SK-N-SH (cell line): Measurements from ENCODE around the gene WNT8B. TPM values are rescaled to one million over a fixed set of nuclear protein-coding genes. Genes with fewer than 3 reads are reported as not detected.

Source experiments
- CTCF ChIA-PET: fragments of 300-600, 350-600 bp; formaldehyde crosslinking; extraction: SDS; loops from one replicate; lab custom pipeline; 2021; lab: Yijun Ruan, JAX
- POLR2A ChIA-PET: fragments of 350-600 bp; sonication (Branson Sonifier 250); formaldehyde crosslinking; extraction: SDS; loops from one replicate; lab custom pipeline; 2020; ENCODE audit warnings: antibody characterized with exemption, inconsistent platforms; lab: Yijun Ruan, JAX
- DNase-seq: peaks from one replicate; pipeline ENCODE4 v3.0.0; 2012
- H2AFZ ChIP-seq: fragments of 200-600 bp; sonication (generic); 2 replicates; pipeline ENCODE4 v1.8.1; 2016; ENCODE audit warnings: antibody characterized with exemption, mild to moderate bottlenecking, low read depth
- H3F3A ChIP-seq: fragments of 200-600 bp; sonication (generic); replicated peaks from 2 replicates; pipeline ENCODE3; 2016; ENCODE audit warnings: antibody characterized with exemption, mild to moderate bottlenecking; ENCODE audit not compliant: insufficient read depth
- H3K27ac ChIP-seq, 2 experiments: fragments of 200-500 bp in 1 of 2; fragments of 200-600 bp in 1 of 2; sonication (Bioruptor generic) in 1 of 2; sonication (generic), shearing (Covaris generic) in 1 of 2; 2 replicates each; pipeline versions ENCODE4 v1.5.1 to v1.6.1; 2014 to 2016; ENCODE audit warnings: low read depth in 2 of 2, inconsistent platforms in 1 of 2, low read length in 1 of 2, mild to moderate bottlenecking in 1 of 2, mixed read lengths in 1 of 2
- H3K27me3 ChIP-seq: fragments of 200-600 bp; sonication (generic), shearing (Covaris generic); 2 replicates; pipeline ENCODE4 v1.6.1; 2016; ENCODE audit warnings: mixed run types; ENCODE audit not compliant: insufficient read depth
- H3K36me3 ChIP-seq, 2 experiments: fragments of 200-500 bp in 1 of 2; fragments of 200-600 bp in 1 of 2; sonication (Bioruptor generic) in 1 of 2; sonication (generic) in 1 of 2; replicated peaks in 1 of 2; 2 replicates each; pipeline versions ENCODE3 to v1.5.1; 2014 to 2016; ENCODE audit warnings: low read length in 1 of 2, mild to moderate bottlenecking in 1 of 2; ENCODE audit not compliant: insufficient read depth in 2 of 2, control insufficient read depth in 1 of 2
- H3K4me1 ChIP-seq, 2 experiments: fragments of 200-500 bp in 1 of 2; fragments of 200-600 bp in 1 of 2; sonication (Bioruptor generic) in 1 of 2; sonication (generic), shearing (Covaris generic) in 1 of 2; 2 replicates each; pipeline versions ENCODE4 v1.5.1 to v1.6.1; 2014 to 2016; ENCODE audit warnings: low read depth in 1 of 2, low read length in 1 of 2, mixed run types in 1 of 2; ENCODE audit not compliant: insufficient read depth in 2 of 2, control insufficient read depth in 1 of 2
- H3K4me2 ChIP-seq: fragments of 200-600 bp; sonication (generic), shearing (Covaris generic); 2 replicates; pipeline ENCODE4 v1.6.1; 2017; ENCODE audit warnings: mixed run types
- H3K4me3 ChIP-seq, 2 experiments: fragments of 200-500 bp in 1 of 2; fragments of 200-600 bp in 1 of 2; sonication (Bioruptor generic) in 1 of 2; sonication (generic), shearing (Covaris generic) in 1 of 2; 2 replicates each; pipeline versions ENCODE4 v1.5.1 to v1.8.1; 2014 to 2016; ENCODE audit warnings: low read depth in 2 of 2, inconsistent platforms in 1 of 2, low read length in 1 of 2, mild to moderate bottlenecking in 1 of 2, mixed read lengths in 1 of 2, moderate library complexity in 1 of 2
- H3K79me2 ChIP-seq: fragments of 200-600 bp; sonication (generic); 2 replicates; pipeline ENCODE4 v1.8.1; 2017; ENCODE audit warnings: mild to moderate bottlenecking; ENCODE audit not compliant: insufficient read depth
- H3K9ac ChIP-seq: fragments of 200-600 bp; sonication (generic); 2 replicates; pipeline ENCODE4 v1.6.1; 2017; ENCODE audit warnings: mixed run types
- H3K9me2 ChIP-seq: fragments of 200-600 bp; sonication (generic); 2 replicates; pipeline ENCODE4 v1.6.1; 2017; ENCODE audit warnings: mixed run types
- H3K9me3 ChIP-seq: fragments of 200-600 bp; sonication (generic); 2 replicates; pipeline ENCODE4 v1.6.1; 2017; ENCODE audit warnings: mixed run types, mild to moderate bottlenecking, moderate library complexity
- H4K20me1 ChIP-seq: fragments of 200-600 bp; sonication (generic); 2 replicates; pipeline ENCODE4 v1.6.1; 2017; ENCODE audit warnings: mild to moderate bottlenecking, mixed run types; ENCODE audit not compliant: insufficient read depth
- ELF1 ChIP-seq: IDR thresholded peaks from 2 replicates; pipeline ENCODE4 v1.4.0; 2012
- EZH2phosphoT487 ChIP-seq: fragments of 200-600 bp; sonication (generic); IDR thresholded peaks from 2 replicates; pipeline ENCODE4 v1.6.1; 2017; ENCODE audit warnings: low read depth, mixed run types, mild to moderate bottlenecking, antibody characterized with exemption, moderate library complexity, borderline replicate concordance
- FOXJ3 ChIP-seq: sonication (generic); formaldehyde crosslinking; IDR thresholded peaks from 2 replicates; pipeline ENCODE4 v1.5.1; 2020; ENCODE audit warnings: mild to moderate bottlenecking, missing genetic modification reagents
- FOXM1 ChIP-seq: IDR thresholded peaks from 2 replicates; pipeline ENCODE4 v1.4.0; 2012; ENCODE audit warnings: low read depth, mild to moderate bottlenecking
- GABPA ChIP-seq: IDR thresholded peaks from 2 replicates; pipeline ENCODE4 v1.4.0; 2012; ENCODE audit warnings: low read depth, mild to moderate bottlenecking
- GATA2 ChIP-seq: sonication (generic); formaldehyde crosslinking; IDR thresholded peaks from 2 replicates; pipeline ENCODE4 v1.5.0; 2020; ENCODE audit warnings: mild to moderate bottlenecking, missing genetic modification reagents
- JUND ChIP-seq: IDR thresholded peaks from 2 replicates; pipeline ENCODE4 v1.4.0; 2012
- MAX ChIP-seq: IDR thresholded peaks from 2 replicates; pipeline ENCODE4 v1.4.0; 2012; ENCODE audit warnings: low read depth
- MEF2A ChIP-seq: IDR thresholded peaks from 2 replicates; pipeline ENCODE4 v1.4.0; 2012; ENCODE audit warnings: low read depth, borderline replicate concordance
- NFIC ChIP-seq: IDR thresholded peaks from 2 replicates; pipeline ENCODE4 v1.4.0; 2012; ENCODE audit warnings: borderline replicate concordance
- PBX3 ChIP-seq: IDR thresholded peaks from 2 replicates; pipeline ENCODE4; 2012
- RAD21 ChIP-seq: IDR thresholded peaks from 2 replicates; pipeline ENCODE4 v1.6.1; 2012; ENCODE audit warnings: mild to moderate bottlenecking, low read length
- RFX5 ChIP-seq: IDR thresholded peaks from 2 replicates; pipeline ENCODE4 v1.6.1; 2012; ENCODE audit warnings: mild to moderate bottlenecking, improper control_type of control experiment, low read length
- RXRA ChIP-seq: IDR thresholded peaks from 2 replicates; pipeline ENCODE4 v1.4.0; 2012; ENCODE audit warnings: low read depth, mild to moderate bottlenecking, borderline replicate concordance
- SMC3 ChIP-seq: IDR thresholded peaks from 2 replicates; pipeline ENCODE4 v1.6.1; 2012; ENCODE audit warnings: low read depth, low read length, improper control_type of control experiment
- TAF1 ChIP-seq: IDR thresholded peaks from 2 replicates; pipeline ENCODE4 v1.6.1; 2012; ENCODE audit warnings: low read depth, mild to moderate bottlenecking, low read length, moderate library complexity, borderline replicate concordance
- TCF12 ChIP-seq: IDR thresholded peaks from 2 replicates; pipeline ENCODE4 v1.4.0; 2012
- TEAD4 ChIP-seq: IDR thresholded peaks from 2 replicates; pipeline ENCODE4 v1.4.0; 2012; ENCODE audit warnings: mild to moderate bottlenecking, borderline replicate concordance; ENCODE audit not compliant: insufficient read depth
- YY1 ChIP-seq: IDR thresholded peaks from 2 replicates; pipeline ENCODE4 v1.4.0; 2012; ENCODE audit warnings: low read depth, mild to moderate bottlenecking
- ZBTB33 ChIP-seq: IDR thresholded peaks from 2 replicates; pipeline ENCODE4 v1.4.0; 2012; ENCODE audit warnings: low read depth, borderline replicate concordance
- WGBS: methylation state at CpG from one replicate; pipeline ENCODE4 v1.1.6; 2017; ENCODE audit warnings: low lambda C conversion rate; 5-methylcytosine and 5-hydroxymethylcytosine counted together
- polyA plus RNA-seq, 3 experiments: library from polyadenylated mRNA; depleted of rRNA; stranded (reverse); fragments of >200 nt; gene quantifications; 2 replicates each; pipeline ENCODE4 v1.2.3, GENCODE V29; 2012
- TF ChIP-seq, protein P1 (sequence below): fragments of 200-600 bp; sonication (generic); IDR thresholded peaks from 2 replicates; pipeline ENCODE4 v1.6.1; 2017; ENCODE audit warnings: antibody characterized with exemption, mild to moderate bottlenecking, moderate library complexity

WNT8B gene
- polyA plus RNA-seq, 1 of the 3 experiments (the other 2 are of a cell fraction), result 0.18 TPM

GRCh38 chr10:100442548-100442947 is 20.3 kb upstream of the WNT8B start:
- CTCF ChIA-PET, result interaction anchor here (1.0 to 2.0 kb wide), 5 partner anchors 8 to 436 kb away, joined by 4 to 10 read pairs (median 4); no protein-coding TSS in a partner anchor
- H3K27me3 ChIP-seq, result no peaks in the 10 kb centered on the region; the same call in 1 of the 2 replicates
- no peak overlapping the region for H2AFZ ChIP-seq
- POLR2A ChIA-PET, result no interaction called here
- no peak overlapping the region for H3K4me3 ChIP-seq
- 73% methylated on average over 3 of the region's 3 CpGs for WGBS
- no peaks in the 10 kb centered on the region for H3F3A ChIP-seq
- H3K36me3 ChIP-seq, result no peaks in the 10 kb centered on the region
- H3K9me3 ChIP-seq, result no peaks in the 10 kb centered on the region
- H3K79me2 ChIP-seq, result no peaks in the 10 kb centered on the region
- TF ChIP-seq, protein P1, sequence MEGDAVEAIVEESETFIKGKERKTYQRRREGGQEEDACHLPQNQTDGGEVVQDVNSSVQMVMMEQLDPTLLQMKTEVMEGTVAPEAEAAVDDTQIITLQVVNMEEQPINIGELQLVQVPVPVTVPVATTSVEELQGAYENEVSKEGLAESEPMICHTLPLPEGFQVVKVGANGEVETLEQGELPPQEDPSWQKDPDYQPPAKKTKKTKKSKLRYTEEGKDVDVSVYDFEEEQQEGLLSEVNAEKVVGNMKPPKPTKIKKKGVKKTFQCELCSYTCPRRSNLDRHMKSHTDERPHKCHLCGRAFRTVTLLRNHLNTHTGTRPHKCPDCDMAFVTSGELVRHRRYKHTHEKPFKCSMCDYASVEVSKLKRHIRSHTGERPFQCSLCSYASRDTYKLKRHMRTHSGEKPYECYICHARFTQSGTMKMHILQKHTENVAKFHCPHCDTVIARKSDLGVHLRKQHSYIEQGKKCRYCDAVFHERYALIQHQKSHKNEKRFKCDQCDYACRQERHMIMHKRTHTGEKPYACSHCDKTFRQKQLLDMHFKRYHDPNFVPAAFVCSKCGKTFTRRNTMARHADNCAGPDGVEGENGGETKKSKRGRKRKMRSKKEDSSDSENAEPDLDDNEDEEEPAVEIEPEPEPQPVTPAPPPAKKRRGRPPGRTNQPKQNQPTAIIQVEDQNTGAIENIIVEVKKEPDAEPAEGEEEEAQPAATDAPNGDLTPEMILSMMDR, result no peak
- TF ChIP-seq GATA2 (CRISPR knock-in tag), result no peak
- H3K27ac ChIP-seq, result no peak overlapping the region
- no peak for DNase-seq
- no peaks in the 10 kb centered on the region for H4K20me1 ChIP-seq
- no peaks in the 10 kb centered on the region for H3K4me1 ChIP-seq
- H3K4me2 ChIP-seq, result no peak overlapping the region
- H3K9me2 ChIP-seq, result no peaks in the 10 kb centered on the region
- no peak overlapping the region for H3K9ac ChIP-seq

DNA sequence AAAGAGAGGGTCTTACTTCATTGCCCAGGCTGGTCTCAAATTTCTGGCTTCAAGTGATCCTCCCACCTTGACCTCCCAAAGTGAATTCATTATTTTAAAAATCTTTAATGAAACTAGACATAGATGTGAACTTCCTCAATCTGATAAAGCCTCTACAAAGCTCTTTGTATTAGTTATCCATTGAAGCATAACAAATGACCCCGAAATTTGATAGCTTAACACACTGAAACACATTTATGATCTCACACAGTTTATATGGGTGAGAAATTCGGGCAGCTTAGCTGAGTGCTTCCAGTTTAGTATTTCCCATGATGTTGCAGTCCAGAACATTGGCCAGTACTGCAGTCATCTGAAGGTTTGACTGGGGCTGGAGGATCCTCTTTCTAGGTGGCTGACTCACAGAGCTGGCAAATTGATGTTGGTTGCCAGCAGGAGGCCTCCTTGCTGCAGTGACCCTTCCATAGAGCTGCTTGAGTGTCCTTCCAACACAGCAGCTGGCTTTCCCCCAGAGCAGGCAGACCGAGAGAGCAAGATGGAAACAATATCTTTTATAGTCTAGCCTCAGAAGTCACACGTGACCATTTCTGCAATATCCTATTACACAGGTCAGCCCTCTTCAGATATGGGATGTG is 16.6 kb upstream of the WNT8B start:
- ChIA-PET POLR2A (no interaction called here), CTCF (interaction anchor here (0.9 to 3.0 kb wide), 6 partner anchors 12 to 143 kb away, joined by 4 to 13 read pairs (median 5); no protein-coding TSS in a partner anchor)
- no peaks in the 10 kb centered on the region for H3F3A ChIP-seq
- 45% methylated on average over 4 of the region's 4 CpGs for WGBS
- no peaks in the 10 kb centered on the region for H3K79me2 ChIP-seq
- no peak overlapping the region for H3K9ac ChIP-seq
- H3K36me3 ChIP-seq, result no peaks in the 10 kb centered on the region
- TF ChIP-seq GABPA (no peak), RFX5 (no peak), GATA2 (CRISPR knock-in tag) (no peak), FOXJ3 (CRISPR knock-in tag) (no peak), ELF1 (no peak), MAX (no peak), MEF2A (no peak), FOXM1 (no peak), RAD21 (no peak), SMC3 (no peak), EZH2phosphoT487 (no peak), NFIC (no peak), TEAD4 (no peak), JUND (no peak), ZBTB33 (no peak), YY1 (no peak), PBX3 (no peak), TCF12 (no peak), RXRA (no peak), TAF1 (no peak)
- no peak overlapping the region for H3K27ac ChIP-seq
- no peak overlapping the region for H2AFZ ChIP-seq
- H3K9me2 ChIP-seq, result no peaks in the 10 kb centered on the region
- DNase-seq, result no peak
- H3K9me3 ChIP-seq, result no peaks in the 10 kb centered on the region
- no peaks in the 10 kb centered on the region; the same call in 1 of the 2 replicates for H3K27me3 ChIP-seq
- H4K20me1 ChIP-seq, result no peaks in the 10 kb centered on the region
- H3K4me1 ChIP-seq, result no peaks in the 10 kb centered on the region
- no peak overlapping the region for H3K4me2 ChIP-seq
- H3K4me3 ChIP-seq, result no peak overlapping the region
